Measurements from ENCODE around the gene TTLL5. TPM values are rescaled to one million over a fixed set of nuclear protein-coding genes. Genes with fewer than 3 reads are reported as not detected.
A peak's percentile ranks its signal among the peaks of the same experiment; 100 is the strongest.

Gene TTLL5
- total and polyA plus RNA-seq, 2 of the 4 experiments (the other 2 are of a cell fraction): 11.9 to 16.7 TPM

- Histone ChIP-seq H2BK15ac (ENCODE audit: low read depth, low read length) (no peak overlapping the region), H3K23ac (ENCODE audit: low read depth, low read length) (no peak overlapping the region), H3K9ac (ENCODE audit: low read depth, low read length) (no peak overlapping the region), H2BK120ac (ENCODE audit: low read depth, low read length) (no peak overlapping the region), H4K8ac (ENCODE audit: low read depth in 2 of 2, low read length in 2 of 2) (no peak overlapping the region), H3K4me3 (ENCODE audit: insufficient read depth, low read depth, low read length) (no peak overlapping the region), H2BK5ac (ENCODE audit: low read depth, low read length, poor library complexity, severe bottlenecking) (no peak overlapping the region), H2BK20ac (ENCODE audit: low read depth, low read length) (no peak overlapping the region), H3K36me3 (ENCODE audit: control insufficient read depth, insufficient read depth, low read length) (peaks cover 4% of the 10 kb centered on the region; the same call in 1 of the 2 replicates), H3K4me1 (ENCODE audit: control insufficient read depth, insufficient read depth, low read length) (no peaks in the 10 kb centered on the region), H3K14ac (replicated peaks; ENCODE audit: low read depth, low read length) (no peak overlapping the region), H3K27ac (ENCODE audit: insufficient read depth, low read length) (no peak overlapping the region), H3K56ac (ENCODE audit: extremely low read depth, insufficient read depth, low read length) (no peak overlapping the region), H4K91ac (ENCODE audit: insufficient read depth, low read depth, low read length) (no peak overlapping the region), H2AFZ (replicated peaks; ENCODE audit: low read length, poor library complexity) (no peak overlapping the region), H4K20me1 (ENCODE audit: insufficient read depth, low read length) (no peaks in the 10 kb centered on the region), H3K9me1 (ENCODE audit: insufficient read depth, low read length) (no peaks in the 10 kb centered on the region), H3K79me1 (ENCODE audit: low read depth in 1 of 2, low read length in 2 of 2) (no peaks in the 10 kb centered on the region), H3K27me3 (ENCODE audit: control insufficient read depth, insufficient read depth, low read length) (no peaks in the 10 kb centered on the region), H3K4ac (ENCODE audit: low read depth, low read length) (no peak overlapping the region), H3K9me3 (ENCODE audit: control insufficient read depth, insufficient read depth, low read length) (no peaks in the 10 kb centered on the region), H2AK5ac (ENCODE audit: low read depth, low read length) (no peak overlapping the region), H3K18ac (ENCODE audit: low read depth, low read length) (no peak overlapping the region), H3K4me2 (ENCODE audit: low read depth, low read length) (no peak overlapping the region), H2AK9ac (replicated peaks; ENCODE audit: low read depth, low read length, poor library complexity) (no peak overlapping the region), H4K5ac (ENCODE audit: low read depth, low read length) (no peak overlapping the region)
- CTCF ChIA-PET: interaction anchor here (1.2 to 1.6 kb wide), 2 partner anchors 11 to 245 kb away, joined by 4 to 5 read pairs; no protein-coding TSS in a partner anchor
- BruUV-seq (replicated peaks): no TSS peak
- ATAC-seq (ENCODE audit: low read depth) (no peak), DNase-seq (peak; percentile 14)
- dilution Hi-C loops (cut with HindIII; ENCODE audit: low sequenced_read_pairs, unreplicated experiment): no loop called here
- intact Hi-C loops (cut with micrococcal nuclease): no loop called here
- in situ Hi-C loops (cut with MboI; ENCODE audit: low sequenced_read_pairs): no loop called here
- no CpG with 5 or more reads among the region's 3 CpGs for WGBS, 2 experiments (ENCODE audit: extremely low coverage in 2 of 2, insufficient read length in 1 of 2)
- POLR2A ChIA-PET (ENCODE audit: unreplicated experiment): no interaction called here
- TF ChIP-seq MXI1 (IDR thresholded peaks at IDR 0.05; ENCODE audit: borderline replicate concordance, low read depth, low read length) (no peak), RAD21 (IDR thresholded peaks at IDR 0.05; ENCODE audit: low read length) (no peak), CEBPB (IDR thresholded peaks at IDR 0.05; ENCODE audit: low read depth, low read length) (peak; percentile 17; the same call in 1 of the 2 replicates)
Measured at GRCh38 chr14:75738192-75738591, 77.1 kb downstream of the TTLL5 start.
